DOHH2 (cell line): ENCODE measurements around the gene C9orf78.

ENCODE experiments used
- EZH2phosphoT487 ChIP-seq: fragments of 200-600 bp; sonication (generic); IDR thresholded peaks from 2 replicates; pipeline ENCODE4 v1.6.1; 2017; ENCODE audit warnings: borderline replicate concordance, mild to moderate bottlenecking, antibody characterized with exemption, low read length, moderate library complexity, mixed read lengths
- TF ChIP-seq, protein P1 (sequence below): fragments of 200-600 bp; sonication (generic); IDR thresholded peaks from one replicate; pipeline ENCODE4 v1.5.1; 2014; ENCODE audit warnings: antibody characterized with exemption, mild to moderate bottlenecking, low read depth, low read length; ENCODE audit not compliant: poor library complexity, severe bottlenecking

DNA sequence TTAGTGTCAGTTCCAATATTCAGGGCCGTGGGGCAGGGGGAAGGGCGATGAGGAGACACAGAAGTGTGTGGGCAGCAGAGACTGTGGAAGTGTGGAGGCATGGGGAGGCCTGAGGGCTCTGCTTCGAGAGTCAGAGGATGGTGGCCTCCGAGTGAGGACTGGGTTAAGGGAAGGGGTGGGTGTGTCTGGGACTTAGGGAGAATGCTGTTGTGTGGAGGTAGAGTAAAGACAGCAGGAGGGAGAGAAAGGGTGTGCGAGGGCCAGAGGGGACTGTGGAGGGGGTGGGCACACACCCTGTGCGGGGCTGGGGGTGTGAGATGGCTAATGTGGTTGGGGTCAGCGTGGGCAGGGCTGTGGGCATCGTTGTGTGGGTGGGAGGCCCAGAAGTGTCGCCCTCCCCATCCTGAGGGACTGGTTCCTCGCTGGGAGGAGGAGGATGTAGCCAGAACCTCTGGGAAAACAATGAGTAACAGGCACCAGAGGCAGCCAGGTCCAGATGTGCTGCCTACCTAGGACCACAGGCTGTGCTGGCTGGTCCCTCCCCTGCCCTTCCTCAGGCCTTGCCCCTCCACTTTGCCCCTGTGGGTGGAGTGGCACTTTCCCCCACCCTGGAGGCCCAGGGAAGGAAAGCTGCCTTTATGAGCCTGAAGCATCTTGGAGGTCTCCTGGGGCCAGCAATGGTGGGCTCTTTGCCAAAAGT, 4.4 kb upstream of the C9orf78 start:
- TF ChIP-seq, protein P1, sequence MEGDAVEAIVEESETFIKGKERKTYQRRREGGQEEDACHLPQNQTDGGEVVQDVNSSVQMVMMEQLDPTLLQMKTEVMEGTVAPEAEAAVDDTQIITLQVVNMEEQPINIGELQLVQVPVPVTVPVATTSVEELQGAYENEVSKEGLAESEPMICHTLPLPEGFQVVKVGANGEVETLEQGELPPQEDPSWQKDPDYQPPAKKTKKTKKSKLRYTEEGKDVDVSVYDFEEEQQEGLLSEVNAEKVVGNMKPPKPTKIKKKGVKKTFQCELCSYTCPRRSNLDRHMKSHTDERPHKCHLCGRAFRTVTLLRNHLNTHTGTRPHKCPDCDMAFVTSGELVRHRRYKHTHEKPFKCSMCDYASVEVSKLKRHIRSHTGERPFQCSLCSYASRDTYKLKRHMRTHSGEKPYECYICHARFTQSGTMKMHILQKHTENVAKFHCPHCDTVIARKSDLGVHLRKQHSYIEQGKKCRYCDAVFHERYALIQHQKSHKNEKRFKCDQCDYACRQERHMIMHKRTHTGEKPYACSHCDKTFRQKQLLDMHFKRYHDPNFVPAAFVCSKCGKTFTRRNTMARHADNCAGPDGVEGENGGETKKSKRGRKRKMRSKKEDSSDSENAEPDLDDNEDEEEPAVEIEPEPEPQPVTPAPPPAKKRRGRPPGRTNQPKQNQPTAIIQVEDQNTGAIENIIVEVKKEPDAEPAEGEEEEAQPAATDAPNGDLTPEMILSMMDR = no peak
- no peak for TF ChIP-seq EZH2phosphoT487
